ENCODE measurements around the gene ABI2.
A peak's percentile ranks its signal among the peaks of the same experiment; 100 is the strongest.

Gene ABI2

DNA sequence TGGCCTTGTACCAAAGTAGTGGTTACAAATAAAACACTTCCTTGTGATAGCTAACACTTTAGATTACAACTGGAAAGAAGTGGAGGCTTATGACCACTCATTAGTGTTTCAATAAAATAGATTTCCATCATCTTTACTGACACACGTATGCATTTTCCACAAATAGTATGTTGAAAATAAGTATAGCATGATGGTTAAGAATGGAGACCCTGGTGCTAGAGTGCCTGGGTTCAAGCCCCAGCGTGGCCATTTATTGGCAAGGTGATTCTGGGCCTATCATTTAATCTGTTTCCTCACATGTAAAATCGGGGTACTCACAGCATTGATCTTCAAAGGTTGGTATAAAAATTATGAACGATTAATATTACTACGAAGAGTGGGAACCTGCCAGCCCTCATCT is 152.4 kb downstream of the ABI2 start:
- no peak for DNase-seq (ENCODE audit: low spot score)

GRCh38 chr2:203484266-203485112 is 156.3 kb downstream of the ABI2 start:
- DNase-seq (ENCODE audit: low spot score): peak; percentile 25

DNA sequence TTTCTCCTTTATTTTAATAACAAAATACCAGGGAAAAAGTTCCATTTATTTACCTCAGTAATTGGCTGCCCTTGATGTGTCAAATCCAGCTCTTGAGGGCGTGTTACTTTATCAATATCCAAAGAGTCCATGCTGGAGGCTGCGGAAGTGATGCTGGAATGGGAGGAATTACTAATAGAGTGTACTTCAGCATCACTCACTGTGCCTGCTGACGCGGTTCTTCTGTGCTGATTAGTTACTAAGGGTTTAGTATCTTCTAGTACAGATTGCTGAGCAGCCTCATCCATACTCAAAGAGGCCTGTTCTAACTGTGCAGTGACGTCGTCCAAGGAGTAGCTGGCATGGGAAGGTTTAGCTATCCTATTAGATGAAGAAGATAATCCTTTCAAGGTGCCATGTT is 161.3 kb downstream of the ABI2 start:
- no peak for DNase-seq (ENCODE audit: low spot score)

GRCh38 chr2:203490391-203490790 is 162.2 kb downstream of the ABI2 start:
- no peak for DNase-seq (ENCODE audit: low spot score)

GRCh38 chr2:203492965-203493364 is 164.8 kb downstream of the ABI2 start:
- DNase-seq (ENCODE audit: low spot score): no peak
